Measurements from ENCODE around the gene PDIA6. TPM values are rescaled to one million over a fixed set of nuclear protein-coding genes. Genes with fewer than 3 reads are reported as not detected.

The PDIA6 gene
- total and polyA plus RNA-seq, 2 donors from 2014 or later = 190 to 225 TPM

DNA sequence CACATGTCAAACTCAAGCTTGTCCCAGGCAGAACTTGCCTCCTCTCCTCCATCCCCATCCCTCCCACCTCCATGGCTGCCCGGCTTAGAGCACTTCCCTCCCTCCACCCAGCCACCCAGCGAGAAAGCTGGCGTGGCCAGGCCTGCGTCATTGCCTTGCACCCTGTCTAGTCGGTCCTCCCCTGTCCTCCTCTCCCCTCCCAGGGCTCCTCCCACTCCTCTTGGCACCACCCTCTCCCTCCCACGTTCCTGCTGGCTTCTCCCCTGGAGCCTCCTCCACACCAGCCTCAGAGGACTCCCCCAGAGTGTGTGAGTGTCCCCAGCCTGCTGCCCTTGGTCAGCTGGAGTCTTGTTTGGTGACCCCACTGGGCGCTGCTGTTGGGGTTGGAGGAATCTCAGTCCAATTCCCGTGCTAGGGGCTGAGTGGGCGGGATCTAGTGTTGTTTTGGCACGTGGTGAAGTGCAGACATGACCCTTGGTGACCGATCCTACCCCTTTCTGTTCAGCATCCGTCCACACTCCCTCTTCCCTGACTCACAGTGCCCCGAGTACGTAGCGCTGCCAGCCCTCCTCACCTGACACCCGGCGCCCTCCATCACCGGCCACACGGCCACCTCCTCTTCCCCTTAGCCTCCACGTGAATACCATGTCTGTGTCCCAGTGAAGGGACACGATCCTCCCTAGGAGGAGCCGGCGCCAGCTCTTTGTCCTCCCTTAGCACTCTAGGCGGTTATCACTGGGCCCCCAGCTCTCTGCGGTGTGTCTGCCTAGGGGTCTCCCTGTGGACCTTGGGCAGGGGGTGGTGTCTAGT is 49.7 kb downstream of the PDIA6 start:
- Histone ChIP-seq H3K27me3 (ENCODE audit: control insufficient read depth, insufficient read depth, low read length) (no peaks in the 10 kb centered on the region), H3K9me3 (ENCODE audit: control insufficient read depth in 2 of 3, insufficient read depth in 1 of 3, low read length in 3 of 3) (no peaks in the 10 kb centered on the region), H3K4me1 (ENCODE audit: control insufficient read depth in 2 of 3, insufficient read depth in 2 of 3, low read depth in 1 of 3, low read length in 3 of 3) (peaks cover 0 to 2% (median 0%) of the 10 kb centered on the region in 3 donors), H3K4me3 (ENCODE audit: low read length in 3 of 3) (no peak overlapping the region), H3K9ac (ENCODE audit: low read length in 3 of 3) (no peak overlapping the region), H3K36me3 (ENCODE audit: control insufficient read depth in 2 of 3, insufficient read depth in 3 of 3, low read length in 3 of 3) (no peaks in the 10 kb centered on the region), H3K27ac (ENCODE audit: low read depth in 2 of 2, low read length in 2 of 2) (no peak overlapping the region)
- intact Hi-C loops (cut with DNase I) = no loop called here
- TF ChIP-seq CTCF (IDR thresholded peaks at IDR 0.05; ENCODE audit: borderline replicate concordance, extremely low read depth, insufficient read depth) = no peak
- peak; percentile 43 to 78 (median 69) for DNase-seq
- no peak for FAIRE-seq

DNA sequence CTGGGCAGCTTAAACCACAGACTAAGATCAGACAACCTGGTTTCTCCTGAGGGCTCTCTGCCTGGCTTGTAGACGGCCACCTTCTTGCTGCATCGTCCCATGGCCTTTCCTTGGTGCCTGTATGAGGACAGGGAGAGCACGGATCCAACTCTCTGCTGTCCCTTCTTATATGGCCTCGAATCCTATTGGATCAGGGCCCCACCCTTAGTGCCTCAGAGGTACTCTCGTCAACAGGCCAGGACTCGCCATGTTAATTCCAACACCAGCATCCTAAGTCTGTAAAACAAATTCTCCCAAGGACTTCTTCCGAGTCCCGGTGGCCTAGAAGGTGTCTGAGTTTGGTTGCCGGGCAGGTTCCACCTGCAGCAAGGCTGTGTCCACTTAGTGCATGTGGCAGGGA is 51.0 kb downstream of the PDIA6 start:
- intact Hi-C loops (cut with DNase I) = no loop called here
- no peak for TF ChIP-seq CTCF (IDR thresholded peaks at IDR 0.05; ENCODE audit: borderline replicate concordance, extremely low read depth, insufficient read depth)
- H3K27me3 ChIP-seq (ENCODE audit: control insufficient read depth, insufficient read depth, low read length) = no peaks in the 10 kb centered on the region
- H3K27ac ChIP-seq (ENCODE audit: low read depth in 2 of 2, low read length in 2 of 2) = no peak overlapping the region
- peak in 1 of 5 donors; percentile 25 for DNase-seq
- H3K9ac ChIP-seq (ENCODE audit: low read length in 3 of 3) = no peak overlapping the region
- no peaks in the 10 kb centered on the region for H3K9me3 ChIP-seq (ENCODE audit: control insufficient read depth in 2 of 3, insufficient read depth in 1 of 3, low read length in 3 of 3)
- FAIRE-seq = no peak
- no peaks in the 10 kb centered on the region for H3K36me3 ChIP-seq (ENCODE audit: control insufficient read depth in 2 of 3, insufficient read depth in 3 of 3, low read length in 3 of 3)
- peaks cover 0 to 2% (median 0%) of the 10 kb centered on the region in 3 donors for H3K4me1 ChIP-seq (ENCODE audit: control insufficient read depth in 2 of 3, insufficient read depth in 2 of 3, low read depth in 1 of 3, low read length in 3 of 3)
- no peak overlapping the region for H3K4me3 ChIP-seq (ENCODE audit: low read length in 3 of 3)

DNA sequence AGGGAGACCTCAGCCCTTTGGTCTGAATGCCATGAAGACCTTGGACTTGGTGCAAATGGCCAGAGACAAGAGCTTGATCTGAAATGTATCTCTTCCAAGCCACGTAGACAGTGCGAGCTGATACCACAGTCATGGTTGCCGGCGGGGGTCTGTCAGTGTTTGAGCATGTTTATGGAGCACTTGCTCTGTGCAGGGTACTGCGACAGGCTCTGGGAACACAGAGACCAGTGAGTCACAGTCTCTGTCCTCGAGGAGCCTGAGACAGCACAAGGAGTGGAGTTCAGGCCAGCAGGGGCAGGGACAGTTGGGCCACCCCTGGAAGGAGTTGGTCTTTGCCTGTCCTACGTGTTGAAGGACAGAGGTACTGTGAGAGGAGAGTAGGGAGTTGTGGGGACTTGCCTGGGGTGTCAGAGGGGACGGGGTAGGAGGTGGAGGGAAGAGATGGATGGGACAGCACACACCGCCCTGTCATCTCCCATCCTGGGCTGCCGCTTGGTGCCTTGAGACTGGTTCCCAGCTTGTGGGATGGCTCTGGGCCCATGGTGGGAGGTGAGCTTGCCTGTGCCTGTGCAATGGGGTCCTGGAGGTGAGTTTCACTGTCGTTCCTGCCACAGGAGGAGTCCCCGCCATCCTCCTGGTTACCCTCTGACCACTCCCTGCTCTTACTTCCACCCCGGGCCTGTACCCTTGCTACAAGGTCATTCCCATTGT is 51.6 kb downstream of the PDIA6 start:
- DNase-seq = peak in 1 of 5 donors; percentile 50
- no peak overlapping the region for H3K27ac ChIP-seq (ENCODE audit: low read depth in 2 of 2, low read length in 2 of 2)
- H3K27me3 ChIP-seq (ENCODE audit: control insufficient read depth, insufficient read depth, low read length) = no peaks in the 10 kb centered on the region
- intact Hi-C loops (cut with DNase I) = no loop called here
- no peak for FAIRE-seq
- H3K4me3 ChIP-seq (ENCODE audit: low read length in 3 of 3) = no peak overlapping the region
- H3K9me3 ChIP-seq (ENCODE audit: control insufficient read depth in 2 of 3, insufficient read depth in 1 of 3, low read length in 3 of 3) = no peaks in the 10 kb centered on the region
- no peaks in the 10 kb centered on the region for H3K36me3 ChIP-seq (ENCODE audit: control insufficient read depth in 2 of 3, insufficient read depth in 3 of 3, low read length in 3 of 3)
- no peak for TF ChIP-seq CTCF (IDR thresholded peaks at IDR 0.05; ENCODE audit: borderline replicate concordance, extremely low read depth, insufficient read depth)
- peaks cover 0 to 2% (median 0%) of the 10 kb centered on the region in 3 donors for H3K4me1 ChIP-seq (ENCODE audit: control insufficient read depth in 2 of 3, insufficient read depth in 2 of 3, low read depth in 1 of 3, low read length in 3 of 3)
- H3K9ac ChIP-seq (ENCODE audit: low read length in 3 of 3) = no peak overlapping the region
